ENCODE results near the gene ST6GALNAC1. TPM values are rescaled to one million over a fixed set of nuclear protein-coding genes. Genes with fewer than 3 reads are reported as not detected.

The ST6GALNAC1 gene
- total and polyA plus RNA-seq, 4 donors, result 0.16 to 2.1 (median 0.21) TPM; not detected in 1

DNA sequence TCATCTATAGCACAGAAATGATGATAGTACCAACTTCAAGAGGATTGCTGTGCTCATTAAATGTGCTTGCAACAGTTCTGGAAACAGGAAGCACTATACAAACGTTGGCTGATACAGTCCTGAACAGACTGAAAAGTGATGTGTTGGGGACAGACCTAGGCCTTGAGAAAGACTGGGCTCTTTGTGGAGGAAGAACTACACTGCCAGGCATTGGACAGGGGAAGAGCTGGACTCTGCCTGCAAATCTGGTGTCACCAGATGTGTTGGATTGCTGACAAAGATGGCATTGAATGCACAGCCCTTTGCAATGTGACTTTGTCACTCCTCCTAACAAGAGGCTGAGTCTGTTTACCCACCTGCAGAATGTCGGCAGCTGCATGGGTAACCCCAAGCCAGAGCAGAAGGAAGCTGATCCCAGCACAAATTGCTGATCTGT is 45.5 kb downstream of the ST6GALNAC1 start:
- Histone ChIP-seq H3K27ac (ENCODE audit: low read depth in 1 of 2, low read length in 2 of 2) (no peak overlapping the region), H3K4me1 (ENCODE audit: control insufficient read depth in 4 of 4, insufficient read depth in 4 of 4, low read length in 3 of 4) (peaks cover 7 to 16% (median 8%) of the 10 kb centered on the region in 4 donors), H3K9me3 (ENCODE audit: control insufficient read depth in 4 of 4, low read length in 3 of 4) (no peaks in the 10 kb centered on the region)

DNA sequence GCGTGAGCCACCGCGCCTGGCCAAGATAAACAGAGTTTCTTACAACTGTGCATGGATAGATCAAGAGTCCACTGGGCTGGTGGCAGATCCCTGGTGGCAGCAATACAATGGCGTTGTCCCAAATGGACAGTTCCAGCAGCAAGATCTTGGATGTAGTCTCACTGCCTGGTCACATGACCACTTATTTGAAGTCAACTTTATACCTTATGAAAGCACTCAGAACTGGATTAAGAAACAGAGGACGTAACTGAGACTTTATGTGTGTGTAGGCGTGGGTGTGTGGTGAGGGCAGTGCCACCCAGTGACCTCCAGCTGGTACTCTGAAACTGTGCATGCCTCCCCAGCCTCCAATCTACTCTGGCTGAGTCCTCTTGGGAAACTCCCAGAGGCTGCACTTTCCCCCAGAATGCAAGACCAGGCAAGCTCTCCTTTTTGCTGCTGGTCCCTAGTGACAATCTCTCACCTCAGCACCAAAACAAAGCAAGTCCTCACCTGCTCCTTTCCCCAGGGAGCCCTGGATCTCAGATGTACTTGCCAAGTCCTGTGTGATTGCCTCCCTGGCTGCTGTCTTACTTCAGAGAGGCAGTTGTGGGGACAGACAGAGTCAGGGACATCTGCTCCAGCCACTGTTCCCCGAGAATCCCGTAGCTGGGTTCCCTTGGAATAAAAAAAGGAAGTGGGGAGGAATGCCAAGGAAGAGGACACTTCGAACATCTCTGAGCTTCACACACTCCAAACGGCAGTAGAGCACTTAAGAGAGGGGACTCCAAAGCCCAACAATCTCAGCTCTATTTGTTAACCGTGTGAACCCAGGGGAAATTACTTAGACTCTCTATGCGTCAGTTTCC is 46.2 kb downstream of the ST6GALNAC1 start:
- WGBS, result 47% methylated on average over 12 of the region's 12 CpGs
- no peak for DNase-seq (ENCODE audit: low spot score)
- H3K36me3 ChIP-seq (ENCODE audit: control insufficient read depth in 4 of 4, insufficient read depth in 3 of 4, low read depth in 1 of 4, low read length in 3 of 4), result no peaks in the 10 kb centered on the region
- H3K9ac ChIP-seq (ENCODE audit: low read depth in 1 of 2, low read length in 2 of 2), result no peak overlapping the region
- peak overlapping the region; percentile 16 to 18 for H3K27ac ChIP-seq (ENCODE audit: low read depth in 1 of 2, low read length in 2 of 2)
- no peak overlapping the region for H3K4me3 ChIP-seq (ENCODE audit: low read depth in 1 of 3, low read length in 3 of 3)
- no peaks in the 10 kb centered on the region for H3K27me3 ChIP-seq (ENCODE audit: control insufficient read depth in 4 of 4, insufficient read depth in 4 of 4, low read length in 3 of 4)
- H3K9me3 ChIP-seq (ENCODE audit: control insufficient read depth in 4 of 4, low read length in 3 of 4), result no peaks in the 10 kb centered on the region
- H3K4me1 ChIP-seq (ENCODE audit: control insufficient read depth in 4 of 4, insufficient read depth in 4 of 4, low read length in 3 of 4), result peaks cover 7 to 13% (median 8%) of the 10 kb centered on the region in 4 donors
- TF ChIP-seq FOXA1 (IDR thresholded peaks at IDR 0.05), result no peak
- peak; percentile 79 to 82 for TF ChIP-seq HNF4A (conservative IDR thresholded peaks at IDR 0.05)
- TF ChIP-seq NR2F2 (IDR thresholded peaks at IDR 0.05), result no peak
- peak; percentile 41 to 65 for TF ChIP-seq JUND (IDR thresholded peaks at IDR 0.05)
- TF ChIP-seq, protein P1, sequence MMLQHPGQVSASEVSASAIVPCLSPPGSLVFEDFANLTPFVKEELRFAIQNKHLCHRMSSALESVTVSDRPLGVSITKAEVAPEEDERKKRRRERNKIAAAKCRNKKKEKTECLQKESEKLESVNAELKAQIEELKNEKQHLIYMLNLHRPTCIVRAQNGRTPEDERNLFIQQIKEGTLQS (IDR thresholded peaks at IDR 0.05), result peak; percentile 38
- TF ChIP-seq, protein P2, sequence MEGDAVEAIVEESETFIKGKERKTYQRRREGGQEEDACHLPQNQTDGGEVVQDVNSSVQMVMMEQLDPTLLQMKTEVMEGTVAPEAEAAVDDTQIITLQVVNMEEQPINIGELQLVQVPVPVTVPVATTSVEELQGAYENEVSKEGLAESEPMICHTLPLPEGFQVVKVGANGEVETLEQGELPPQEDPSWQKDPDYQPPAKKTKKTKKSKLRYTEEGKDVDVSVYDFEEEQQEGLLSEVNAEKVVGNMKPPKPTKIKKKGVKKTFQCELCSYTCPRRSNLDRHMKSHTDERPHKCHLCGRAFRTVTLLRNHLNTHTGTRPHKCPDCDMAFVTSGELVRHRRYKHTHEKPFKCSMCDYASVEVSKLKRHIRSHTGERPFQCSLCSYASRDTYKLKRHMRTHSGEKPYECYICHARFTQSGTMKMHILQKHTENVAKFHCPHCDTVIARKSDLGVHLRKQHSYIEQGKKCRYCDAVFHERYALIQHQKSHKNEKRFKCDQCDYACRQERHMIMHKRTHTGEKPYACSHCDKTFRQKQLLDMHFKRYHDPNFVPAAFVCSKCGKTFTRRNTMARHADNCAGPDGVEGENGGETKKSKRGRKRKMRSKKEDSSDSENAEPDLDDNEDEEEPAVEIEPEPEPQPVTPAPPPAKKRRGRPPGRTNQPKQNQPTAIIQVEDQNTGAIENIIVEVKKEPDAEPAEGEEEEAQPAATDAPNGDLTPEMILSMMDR (IDR thresholded peaks at IDR 0.05; ENCODE audit: low read depth, low read length, missing input control), result no peak
- TF ChIP-seq EGR1 (IDR thresholded peaks at IDR 0.05; ENCODE audit: low read depth in 2 of 2), result peak; percentile 83 to 94
- TF ChIP-seq, protein P3, sequence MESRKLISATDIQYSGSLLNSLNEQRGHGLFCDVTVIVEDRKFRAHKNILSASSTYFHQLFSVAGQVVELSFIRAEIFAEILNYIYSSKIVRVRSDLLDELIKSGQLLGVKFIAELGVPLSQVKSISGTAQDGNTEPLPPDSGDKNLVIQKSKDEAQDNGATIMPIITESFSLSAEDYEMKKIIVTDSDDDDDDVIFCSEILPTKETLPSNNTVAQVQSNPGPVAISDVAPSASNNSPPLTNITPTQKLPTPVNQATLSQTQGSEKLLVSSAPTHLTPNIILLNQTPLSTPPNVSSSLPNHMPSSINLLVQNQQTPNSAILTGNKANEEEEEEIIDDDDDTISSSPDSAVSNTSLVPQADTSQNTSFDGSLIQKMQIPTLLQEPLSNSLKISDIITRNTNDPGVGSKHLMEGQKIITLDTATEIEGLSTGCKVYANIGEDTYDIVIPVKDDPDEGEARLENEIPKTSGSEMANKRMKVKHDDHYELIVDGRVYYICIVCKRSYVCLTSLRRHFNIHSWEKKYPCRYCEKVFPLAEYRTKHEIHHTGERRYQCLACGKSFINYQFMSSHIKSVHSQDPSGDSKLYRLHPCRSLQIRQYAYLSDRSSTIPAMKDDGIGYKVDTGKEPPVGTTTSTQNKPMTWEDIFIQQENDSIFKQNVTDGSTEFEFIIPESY (IDR thresholded peaks at IDR 0.05), result peak; percentile 60
- peak; percentile 37 for TF ChIP-seq FOXA2 (IDR thresholded peaks at IDR 0.05)

More for the DNA sequence above, 45.5 kb downstream of the ST6GALNAC1 start:
- Histone ChIP-seq H3K9ac (ENCODE audit: low read depth in 1 of 2, low read length in 2 of 2) (no peak overlapping the region), H3K27me3 (ENCODE audit: control insufficient read depth in 4 of 4, insufficient read depth in 4 of 4, low read length in 3 of 4) (no peaks in the 10 kb centered on the region), H3K4me3 (ENCODE audit: low read depth in 1 of 3, low read length in 3 of 3) (no peak overlapping the region), H3K36me3 (ENCODE audit: control insufficient read depth in 4 of 4, insufficient read depth in 3 of 4, low read depth in 1 of 4, low read length in 3 of 4) (no peaks in the 10 kb centered on the region)
- DNase-seq (ENCODE audit: low spot score), result no peak
- WGBS, result 25% methylated on average over 2 of the region's 2 CpGs
- TF ChIP-seq JUND (IDR thresholded peaks at IDR 0.05), result no peak
- TF ChIP-seq SP1 (IDR thresholded peaks at IDR 0.05), result no peak
- TF ChIP-seq, protein P1 (IDR thresholded peaks at IDR 0.05), result no peak
- no peak for TF ChIP-seq RXRA (IDR thresholded peaks at IDR 0.05)
- TF ChIP-seq, protein P2 (IDR thresholded peaks at IDR 0.05; ENCODE audit: low read depth, low read length, missing input control), result no peak
- no peak for TF ChIP-seq HNF4A (conservative IDR thresholded peaks at IDR 0.05)
- TF ChIP-seq, protein P4, sequence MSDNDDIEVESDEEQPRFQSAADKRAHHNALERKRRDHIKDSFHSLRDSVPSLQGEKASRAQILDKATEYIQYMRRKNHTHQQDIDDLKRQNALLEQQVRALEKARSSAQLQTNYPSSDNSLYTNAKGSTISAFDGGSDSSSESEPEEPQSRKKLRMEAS (IDR thresholded peaks at IDR 0.05), result no peak
- TF ChIP-seq, protein P3 (IDR thresholded peaks at IDR 0.05), result no peak
- no peak for TF ChIP-seq FOXA2 (IDR thresholded peaks at IDR 0.05)
- no peak for TF ChIP-seq RAD21 (IDR thresholded peaks at IDR 0.05)
- no peak for TF ChIP-seq GABPA (IDR thresholded peaks at IDR 0.05 in 1 of 2, conservative IDR thresholded peaks at IDR 0.05 in 1 of 2)
- no peak for TF ChIP-seq EGR1 (IDR thresholded peaks at IDR 0.05; ENCODE audit: low read depth in 2 of 2)
